ENCODE results near the gene SNED1.

Gene SNED1

GRCh38 chr2:241015439-241015838, 17.0 kb downstream of the SNED1 start:
- no peaks in the 10 kb centered on the region for H3K4me1 ChIP-seq (ENCODE audit: low read length)
- H2AFZ ChIP-seq (ENCODE audit: low read length), result no peak overlapping the region
- no peak overlapping the region for H3K9ac ChIP-seq (ENCODE audit: low read length)
- peaks cover 30% of the 10 kb centered on the region for H3K27me3 ChIP-seq (replicated peaks; ENCODE audit: insufficient read depth, low read length)
- H3K4me2 ChIP-seq (ENCODE audit: low read depth, low read length), result no peak overlapping the region
- H3K79me2 ChIP-seq (ENCODE audit: low read length), result no peaks in the 10 kb centered on the region
- no peak overlapping the region for H3K27ac ChIP-seq (ENCODE audit: low read length)
- no peak overlapping the region for H3K4me3 ChIP-seq (ENCODE audit: low read length)
- no peak for TF ChIP-seq EZH2phosphoT487 (IDR thresholded peaks at IDR 0.05; ENCODE audit: low read length)
- TF ChIP-seq CTCF (IDR thresholded peaks at IDR 0.05; ENCODE audit: low read length), result no peak
- no peak for TF ChIP-seq EZH2 (optimal IDR thresholded peaks at IDR 0.05; ENCODE audit: low read depth, low read length)
- no peaks in the 10 kb centered on the region for H3F3A ChIP-seq (ENCODE audit: insufficient read depth, low read length)
- DNase-seq, result no peak
- H3K9me3 ChIP-seq (replicated peaks; ENCODE audit: insufficient read depth, low read length), result no peaks in the 10 kb centered on the region
- H3K9me2 ChIP-seq (replicated peaks; ENCODE audit: insufficient read depth, low read length), result no peaks in the 10 kb centered on the region
- no peaks in the 10 kb centered on the region for H4K20me1 ChIP-seq (ENCODE audit: insufficient read depth, low read length)
- H3K36me3 ChIP-seq (replicated peaks; ENCODE audit: insufficient read depth, low read length), result no peaks in the 10 kb centered on the region

- H3K79me2 ChIP-seq (ENCODE audit: low read length), result no peaks in the 10 kb centered on the region
- no peaks in the 10 kb centered on the region for H3K4me1 ChIP-seq (ENCODE audit: low read length)
- no peaks in the 10 kb centered on the region for H4K20me1 ChIP-seq (ENCODE audit: insufficient read depth, low read length)
- H3K9me2 ChIP-seq (replicated peaks; ENCODE audit: insufficient read depth, low read length), result no peaks in the 10 kb centered on the region
- H3K4me3 ChIP-seq (ENCODE audit: low read length), result no peak overlapping the region
- peaks cover 33% of the 10 kb centered on the region for H3K27me3 ChIP-seq (replicated peaks; ENCODE audit: insufficient read depth, low read length)
- no peak for DNase-seq
- H3K36me3 ChIP-seq (replicated peaks; ENCODE audit: insufficient read depth, low read length), result no peaks in the 10 kb centered on the region
- H3K9me3 ChIP-seq (replicated peaks; ENCODE audit: insufficient read depth, low read length), result no peaks in the 10 kb centered on the region
- no peaks in the 10 kb centered on the region for H3F3A ChIP-seq (ENCODE audit: insufficient read depth, low read length)
- H2AFZ ChIP-seq (ENCODE audit: low read length), result no peak overlapping the region
- TF ChIP-seq CTCF (IDR thresholded peaks at IDR 0.05; ENCODE audit: low read length), result no peak
- TF ChIP-seq EZH2phosphoT487 (IDR thresholded peaks at IDR 0.05; ENCODE audit: low read length), result no peak
- TF ChIP-seq EZH2 (optimal IDR thresholded peaks at IDR 0.05; ENCODE audit: low read depth, low read length), result no peak
- no peak overlapping the region for H3K9ac ChIP-seq (ENCODE audit: low read length)
- H3K4me2 ChIP-seq (ENCODE audit: low read depth, low read length), result no peak overlapping the region
- no peak overlapping the region for H3K27ac ChIP-seq (ENCODE audit: low read length)
Observed at GRCh38 chr2:241017228-241017940, 19.0 kb downstream of the SNED1 start.

GRCh38 chr2:241018051-241018891, 19.9 kb downstream of the SNED1 start:
- H3K79me2 ChIP-seq (ENCODE audit: low read length), result no peaks in the 10 kb centered on the region
- peaks cover 35% of the 10 kb centered on the region for H3K27me3 ChIP-seq (replicated peaks; ENCODE audit: insufficient read depth, low read length)
- no peak overlapping the region for H3K4me2 ChIP-seq (ENCODE audit: low read depth, low read length)
- H3K4me3 ChIP-seq (ENCODE audit: low read length), result no peak overlapping the region
- H3K27ac ChIP-seq (ENCODE audit: low read length), result no peak overlapping the region
- no peaks in the 10 kb centered on the region for H3K4me1 ChIP-seq (ENCODE audit: low read length)
- no peaks in the 10 kb centered on the region for H3F3A ChIP-seq (ENCODE audit: insufficient read depth, low read length)
- DNase-seq, result no peak
- H2AFZ ChIP-seq (ENCODE audit: low read length), result no peak overlapping the region
- H3K9ac ChIP-seq (ENCODE audit: low read length), result no peak overlapping the region
- H3K9me3 ChIP-seq (replicated peaks; ENCODE audit: insufficient read depth, low read length), result no peaks in the 10 kb centered on the region
- no peaks in the 10 kb centered on the region for H3K9me2 ChIP-seq (replicated peaks; ENCODE audit: insufficient read depth, low read length)
- H4K20me1 ChIP-seq (ENCODE audit: insufficient read depth, low read length), result no peaks in the 10 kb centered on the region
- no peaks in the 10 kb centered on the region for H3K36me3 ChIP-seq (replicated peaks; ENCODE audit: insufficient read depth, low read length)
- TF ChIP-seq EZH2phosphoT487 (IDR thresholded peaks at IDR 0.05; ENCODE audit: low read length) (no peak), EZH2 (optimal IDR thresholded peaks at IDR 0.05; ENCODE audit: low read depth, low read length) (no peak), CTCF (IDR thresholded peaks at IDR 0.05; ENCODE audit: low read length) (no peak)
